ENCODE data around the gene ETV4.

- TF ChIP-seq, protein P1, sequence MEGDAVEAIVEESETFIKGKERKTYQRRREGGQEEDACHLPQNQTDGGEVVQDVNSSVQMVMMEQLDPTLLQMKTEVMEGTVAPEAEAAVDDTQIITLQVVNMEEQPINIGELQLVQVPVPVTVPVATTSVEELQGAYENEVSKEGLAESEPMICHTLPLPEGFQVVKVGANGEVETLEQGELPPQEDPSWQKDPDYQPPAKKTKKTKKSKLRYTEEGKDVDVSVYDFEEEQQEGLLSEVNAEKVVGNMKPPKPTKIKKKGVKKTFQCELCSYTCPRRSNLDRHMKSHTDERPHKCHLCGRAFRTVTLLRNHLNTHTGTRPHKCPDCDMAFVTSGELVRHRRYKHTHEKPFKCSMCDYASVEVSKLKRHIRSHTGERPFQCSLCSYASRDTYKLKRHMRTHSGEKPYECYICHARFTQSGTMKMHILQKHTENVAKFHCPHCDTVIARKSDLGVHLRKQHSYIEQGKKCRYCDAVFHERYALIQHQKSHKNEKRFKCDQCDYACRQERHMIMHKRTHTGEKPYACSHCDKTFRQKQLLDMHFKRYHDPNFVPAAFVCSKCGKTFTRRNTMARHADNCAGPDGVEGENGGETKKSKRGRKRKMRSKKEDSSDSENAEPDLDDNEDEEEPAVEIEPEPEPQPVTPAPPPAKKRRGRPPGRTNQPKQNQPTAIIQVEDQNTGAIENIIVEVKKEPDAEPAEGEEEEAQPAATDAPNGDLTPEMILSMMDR (conservative IDR thresholded peaks at IDR 0.05 in 1 of 2, IDR thresholded peaks at IDR 0.05 in 1 of 2; ENCODE audit: low read depth in 1 of 2, low read length in 2 of 2) = no peak
- no peak for TF ChIP-seq EZH2 (IDR thresholded peaks at IDR 0.05; ENCODE audit: low read length, missing control alignments)
These were observed 13.1 kb upstream of the ETV4 start for GRCh38 chr17:43559161-43559816.

All from fibroblast of lung (primary cell).